CD4-positive, CD25-positive, alpha-beta regulatory T cell (primary cell): ENCODE results near the gene CHST6. TPM values are rescaled to one million over a fixed set of nuclear protein-coding genes. Genes with fewer than 3 reads are reported as not detected.

ENCODE experiments used
- ATAC-seq, 2 donors: fragments of 150-1000 bp; cut with Tn5 transposase; one replicate each; pipeline ENCODE4 v1.10.0; 2021; ENCODE audit warnings: low read depth in 2 of 2, moderate number of reproducible peaks in 2 of 2, moderate library complexity in 1 of 2
- DNase-seq, 3 donors: peaks; one replicate each; pipeline versions ENCODE4 v3.0.0 to v3.0.0-alpha.2; 2012 to 2022; ENCODE audit warnings: mixed read lengths in 1 of 3
- H3K27ac ChIP-seq: one replicate; pipeline ENCODE4 v1.7.0; 2013; ENCODE audit warnings: mild to moderate bottlenecking, low read length; ENCODE audit not compliant: insufficient read depth, poor library complexity, severe bottlenecking
- H3K27me3 ChIP-seq: one replicate; pipeline ENCODE4 v1.7.0; 2013; ENCODE audit warnings: low read length; ENCODE audit not compliant: control insufficient read depth, insufficient read depth
- H3K36me3 ChIP-seq: one replicate; pipeline ENCODE4 v1.7.0; 2013; ENCODE audit warnings: mild to moderate bottlenecking, low read length, moderate library complexity; ENCODE audit not compliant: control insufficient read depth, insufficient read depth
- H3K4me1 ChIP-seq: 2 replicates; pipeline ENCODE4 v1.7.0; 2013; ENCODE audit warnings: mild to moderate bottlenecking, low read length; ENCODE audit not compliant: insufficient read depth, control insufficient read depth, poor library complexity, severe bottlenecking
- H3K4me3 ChIP-seq: one replicate; pipeline ENCODE4 v1.7.0; 2013; ENCODE audit warnings: low read depth, mild to moderate bottlenecking, low read length, moderate library complexity
- H3K9me3 ChIP-seq, 2 experiments: 1 replicate in 1 of 2; 2 replicates in 1 of 2; pipeline ENCODE4 v1.7.0; 2013; ENCODE audit warnings: low read length in 2 of 2, mild to moderate bottlenecking in 1 of 2, moderate library complexity in 1 of 2; ENCODE audit not compliant: control insufficient read depth in 2 of 2
- H3K27ac Mint-ChIP-seq, 3 donors: one replicate each; pipeline ENCODE4 v1.8.0; 2020 to 2022; ENCODE audit warnings: mild to moderate bottlenecking in 3 of 3, mixed read lengths in 3 of 3, moderate library complexity in 2 of 3
- H3K27me3 Mint-ChIP-seq: one replicate; pipeline ENCODE4 v1.8.0; 2022; ENCODE audit warnings: mild to moderate bottlenecking, mixed read lengths
- H3K36me3 Mint-ChIP-seq: one replicate; pipeline ENCODE4 v1.8.0; 2020; ENCODE audit warnings: mixed read lengths
- H3K4me1 Mint-ChIP-seq, 4 donors: one replicate each; pipeline ENCODE4 v1.8.0; 2020 to 2022; ENCODE audit warnings: mixed read lengths in 4 of 4, mild to moderate bottlenecking in 1 of 4
- H3K4me3 Mint-ChIP-seq, 4 donors: one replicate each; pipeline ENCODE4 v1.8.0; 2020 to 2022; ENCODE audit warnings: mild to moderate bottlenecking in 4 of 4, mixed read lengths in 4 of 4, moderate library complexity in 3 of 4
- H3K9me3 Mint-ChIP-seq, 7 donors: one replicate each; pipeline ENCODE4 v1.8.0; 2020 to 2022; ENCODE audit warnings: mixed read lengths in 7 of 7, mild to moderate bottlenecking in 3 of 7, moderate library complexity in 2 of 7
- polyA plus RNA-seq, 4 donors: library from polyadenylated mRNA; unstranded; fragments of 300-500 nt; fragmentation: Illumina TruSeq; gene quantifications; one replicate each; pipeline ENCODE4 v1.2.3, GENCODE V29; 2021
- total RNA-seq: library from RNA; stranded (reverse); gene quantifications from one replicate; pipeline ENCODE4 v1.2.3, GENCODE V29; 2022

The CHST6 gene
- total and polyA plus RNA-seq, 5 donors from 2014 or later, result not detected

DNA sequence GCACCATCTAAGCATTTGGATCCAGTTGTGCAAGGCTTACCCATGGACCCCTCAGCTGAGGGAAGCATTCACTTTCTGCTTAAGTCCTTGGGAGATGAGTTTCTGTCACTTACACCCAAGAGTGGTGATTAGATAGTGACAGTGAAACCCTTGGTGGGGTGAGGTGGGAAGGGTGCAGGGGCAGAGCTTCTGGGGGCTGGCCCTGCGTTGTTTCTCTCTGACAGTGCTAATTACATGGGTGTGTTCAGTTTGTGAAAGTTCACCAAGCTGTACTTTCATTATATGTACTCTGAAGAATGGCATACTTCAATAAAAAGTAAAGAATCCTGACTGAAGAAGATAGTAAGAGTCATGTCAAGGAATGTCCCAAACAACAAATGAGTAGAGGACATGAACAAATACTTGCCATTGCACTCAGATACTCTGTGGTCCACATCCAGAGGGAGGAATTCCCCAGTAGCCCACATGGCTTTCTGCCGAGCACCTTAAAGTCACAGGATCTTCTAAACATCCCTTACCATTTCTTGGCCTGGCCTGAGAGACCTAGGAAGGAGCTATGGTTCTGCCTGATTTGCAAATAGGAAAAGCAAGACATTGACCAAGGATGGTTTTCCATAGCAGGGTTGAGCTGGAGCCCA lies 8.4 kb downstream of the CHST6 start:
- H3K4me1 Mint-ChIP-seq, result no peaks in the 10 kb centered on the region
- peaks cover 6% of the 10 kb centered on the region for H3K27me3 ChIP-seq
- no peak overlapping the region for H3K4me3 Mint-ChIP-seq
- DNase-seq (no peak), ATAC-seq (no peak)
- no peak overlapping the region for H3K27ac ChIP-seq
- no peak overlapping the region for H3K27ac Mint-ChIP-seq
- no peaks in the 10 kb centered on the region for H3K4me1 ChIP-seq
- H3K27me3 Mint-ChIP-seq, result peaks cover 19% of the 10 kb centered on the region
- H3K4me3 ChIP-seq, result no peak overlapping the region
- H3K36me3 Mint-ChIP-seq, result no peaks in the 10 kb centered on the region
- no peaks in the 10 kb centered on the region for H3K36me3 ChIP-seq
- no peaks in the 10 kb centered on the region for H3K9me3 ChIP-seq
- H3K9me3 Mint-ChIP-seq, result no peaks in the 10 kb centered on the region

DNA sequence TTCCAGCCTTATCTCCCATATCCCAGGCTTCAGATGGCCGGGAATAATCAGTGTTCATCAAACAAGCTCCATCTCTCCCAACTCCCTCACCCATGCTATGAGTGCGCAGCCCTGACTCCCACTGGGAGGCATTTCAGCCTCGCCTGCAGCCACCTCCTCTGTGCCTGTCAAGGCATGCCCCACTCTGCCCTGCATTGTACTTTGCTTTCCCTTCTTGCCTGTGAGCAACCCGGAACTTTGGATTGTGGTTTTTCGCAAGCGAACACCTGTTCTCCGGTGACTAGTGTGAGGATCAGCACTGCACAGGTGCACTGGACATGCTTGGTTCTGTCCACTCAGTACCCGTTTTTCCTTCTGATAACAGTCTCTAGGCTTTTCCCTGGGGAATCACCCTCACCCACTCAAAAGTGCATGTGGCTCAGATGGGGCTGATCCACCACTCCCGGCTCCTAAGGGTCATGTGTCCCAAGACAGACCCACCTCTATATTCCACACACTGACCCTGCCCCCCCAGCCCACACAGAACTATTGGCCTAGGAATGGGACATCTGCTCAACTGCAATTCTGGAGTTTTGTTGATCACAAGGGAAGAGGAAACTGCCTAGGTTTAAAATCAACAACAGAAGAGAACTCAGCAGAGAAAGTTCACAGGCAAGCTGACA lies 9.1 kb downstream of the CHST6 start:
- no peak overlapping the region for H3K27ac ChIP-seq
- no peak overlapping the region for H3K4me3 Mint-ChIP-seq

DNA sequence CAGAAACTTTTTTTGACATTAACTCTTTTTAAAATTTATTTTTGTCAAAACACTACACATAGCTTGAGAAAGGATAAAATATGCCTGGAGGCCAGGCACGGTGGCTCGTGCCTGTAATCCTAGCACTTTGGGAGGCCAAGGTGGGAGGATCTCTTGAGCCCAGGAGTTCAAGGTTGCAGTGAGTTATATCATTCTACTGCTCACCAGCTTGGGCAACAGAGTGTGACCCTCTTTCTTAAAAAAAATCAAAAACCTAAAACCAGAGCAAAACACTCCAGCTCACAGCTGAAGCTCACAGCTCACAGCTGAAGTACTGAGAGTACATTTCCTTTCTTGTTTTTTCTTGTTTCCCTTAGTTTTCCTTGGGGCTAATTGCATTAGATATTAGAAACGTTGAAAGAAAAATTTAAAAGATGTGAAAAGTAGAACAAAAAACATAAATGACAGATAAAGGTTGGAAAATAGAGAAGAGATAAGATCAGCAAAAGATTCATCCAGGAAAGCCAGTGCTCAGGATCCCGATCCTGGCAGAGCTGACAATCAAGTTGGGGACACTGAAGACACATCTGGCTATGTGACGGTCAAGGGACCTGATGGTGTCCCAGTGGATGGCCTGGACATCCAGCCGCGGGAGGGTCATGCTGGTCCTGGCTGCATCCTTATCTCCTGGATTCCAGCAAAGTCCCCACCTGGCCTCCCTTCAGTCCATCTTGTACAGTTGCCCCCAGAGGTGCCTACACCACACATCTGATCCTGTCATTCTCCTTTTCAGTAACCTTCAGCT lies 9.8 kb downstream of the CHST6 start:
- Histone ChIP-seq H3K27me3 (peaks cover 6% of the 10 kb centered on the region), H3K4me1 (no peaks in the 10 kb centered on the region), H3K9me3 (no peaks in the 10 kb centered on the region), H3K36me3 (no peaks in the 10 kb centered on the region), H3K4me3 (no peak overlapping the region), H3K27ac (no peak overlapping the region)
- no peaks in the 10 kb centered on the region for H3K4me1 Mint-ChIP-seq
- no peak for DNase-seq
- ATAC-seq, result no peak
- H3K27ac Mint-ChIP-seq, result no peak overlapping the region
- H3K27me3 Mint-ChIP-seq, result peaks cover 19% of the 10 kb centered on the region
- H3K4me3 Mint-ChIP-seq, result no peak overlapping the region
- no peaks in the 10 kb centered on the region for H3K36me3 Mint-ChIP-seq
- peaks cover 0 to 3% (median 0%) of the 10 kb centered on the region in 7 donors for H3K9me3 Mint-ChIP-seq

More for the DNA sequence above, 9.1 kb downstream of the CHST6 start:
- Histone ChIP-seq H3K4me1 (no peaks in the 10 kb centered on the region), H3K27me3 (peaks cover 6% of the 10 kb centered on the region), H3K4me3 (no peak overlapping the region), H3K9me3 (no peaks in the 10 kb centered on the region), H3K36me3 (no peaks in the 10 kb centered on the region)
- Mint-ChIP-seq H3K27me3 (peaks cover 19% of the 10 kb centered on the region), H3K9me3 (no peaks in the 10 kb centered on the region), H3K4me1 (no peaks in the 10 kb centered on the region), H3K36me3 (no peaks in the 10 kb centered on the region), H3K27ac (no peak overlapping the region)
- DNase-seq (no peak), ATAC-seq (no peak)

DNA sequence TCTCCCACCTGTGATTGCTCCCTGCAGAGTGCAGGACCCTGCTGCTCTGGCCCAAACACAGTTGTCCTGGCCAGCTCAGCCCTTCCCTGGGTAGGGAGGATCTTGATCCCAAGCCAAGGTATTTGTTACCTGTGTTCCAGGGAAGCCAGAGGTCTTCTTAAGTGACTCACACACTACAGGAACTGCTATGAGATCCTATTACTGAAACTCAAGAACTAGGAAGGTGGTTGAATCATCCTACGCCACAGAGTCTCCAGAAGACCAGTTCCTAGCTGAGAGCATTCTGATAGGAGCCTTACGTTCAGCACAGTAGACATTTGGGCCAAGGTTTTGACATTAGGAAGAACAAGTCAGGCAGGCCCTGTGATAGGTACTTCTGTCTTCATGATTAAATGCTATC lies 12.0 kb downstream of the CHST6 start:
- peaks cover 6% of the 10 kb centered on the region for H3K27me3 ChIP-seq
- no peaks in the 10 kb centered on the region for H3K4me1 Mint-ChIP-seq
- H3K36me3 Mint-ChIP-seq, result no peaks in the 10 kb centered on the region
- no peaks in the 10 kb centered on the region for H3K9me3 ChIP-seq
- H3K4me3 Mint-ChIP-seq, result no peak overlapping the region
- H3K27ac ChIP-seq, result no peak overlapping the region
- no peak for ATAC-seq
- no peaks in the 10 kb centered on the region for H3K36me3 ChIP-seq
- no peak overlapping the region for H3K4me3 ChIP-seq
- no peak overlapping the region for H3K27ac Mint-ChIP-seq
- DNase-seq, result no peak
- H3K27me3 Mint-ChIP-seq, result peaks cover 14% of the 10 kb centered on the region
- H3K4me1 ChIP-seq, result no peaks in the 10 kb centered on the region
- peaks cover 0 to 3% (median 0%) of the 10 kb centered on the region in 7 donors for H3K9me3 Mint-ChIP-seq

DNA sequence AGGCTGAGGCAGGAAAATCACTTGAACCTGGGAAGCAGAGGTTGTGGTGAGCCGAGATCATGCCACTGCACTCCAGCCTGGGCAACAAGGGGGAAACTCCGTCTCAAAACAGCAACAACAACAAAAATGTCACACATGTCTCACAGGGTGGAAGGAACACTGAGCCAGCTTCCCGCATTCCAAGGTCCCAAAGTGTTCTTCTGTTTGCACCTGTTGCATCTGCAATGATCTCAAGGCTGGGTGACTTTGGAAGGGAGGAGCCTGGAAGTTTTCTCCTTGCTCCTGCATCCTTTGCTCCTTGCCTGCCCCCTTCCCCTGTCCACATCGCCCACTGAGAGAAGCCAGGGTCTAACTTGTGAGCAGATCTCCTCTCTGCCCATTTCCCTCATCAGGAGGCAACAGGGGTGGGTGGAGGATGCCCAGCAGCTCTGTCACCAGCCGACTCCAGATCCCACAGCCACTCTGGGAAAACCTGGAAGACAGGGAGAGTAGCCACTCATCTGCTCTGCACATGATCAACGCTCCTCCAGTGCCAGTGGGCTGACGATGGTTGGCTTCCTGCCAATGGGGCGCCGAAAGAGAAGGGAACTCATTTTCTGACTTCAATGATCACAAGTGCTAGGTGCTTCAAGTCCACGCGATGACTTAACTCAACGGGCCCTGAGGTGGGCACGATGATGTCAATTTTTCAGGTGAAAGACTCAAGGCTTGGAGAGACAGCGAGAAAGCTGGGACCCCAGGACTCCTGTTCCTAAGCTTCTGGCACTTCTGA lies 12.6 kb downstream of the CHST6 start:
- H3K4me1 ChIP-seq, result no peaks in the 10 kb centered on the region
- H3K27ac ChIP-seq, result no peak overlapping the region
- H3K4me3 ChIP-seq, result no peak overlapping the region
- DNase-seq (no peak), ATAC-seq (no peak)
- H3K36me3 ChIP-seq, result no peaks in the 10 kb centered on the region
- Mint-ChIP-seq H3K27me3 (peaks cover 20% of the 10 kb centered on the region), H3K4me3 (no peak overlapping the region), H3K4me1 (no peaks in the 10 kb centered on the region), H3K27ac (no peak overlapping the region), H3K9me3 (peaks cover 0 to 3% (median 0%) of the 10 kb centered on the region in 7 donors), H3K36me3 (no peaks in the 10 kb centered on the region)
- H3K27me3 ChIP-seq, result peaks cover 6% of the 10 kb centered on the region
- H3K9me3 ChIP-seq, result no peaks in the 10 kb centered on the region

DNA sequence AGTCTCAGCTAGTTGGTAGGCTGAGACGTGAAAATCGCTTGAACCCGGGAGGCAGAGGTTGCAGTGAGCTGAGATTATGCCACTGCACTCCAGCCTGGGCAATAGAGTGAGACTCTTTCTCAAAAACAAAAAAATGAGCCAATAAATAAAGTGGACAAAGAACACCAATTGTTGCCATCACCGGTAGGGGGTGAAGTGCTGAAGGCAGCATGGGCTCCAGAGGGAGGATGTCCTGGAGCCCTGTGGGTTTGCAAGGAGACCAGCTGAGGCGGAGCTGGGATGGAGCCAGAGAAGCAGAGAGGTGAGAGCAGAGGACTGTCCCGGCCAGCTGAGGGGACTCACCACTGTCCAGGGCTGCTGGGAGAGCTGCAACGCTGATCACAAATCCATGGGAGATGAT lies 13.8 kb downstream of the CHST6 start:
- no peak for ATAC-seq

DNA sequence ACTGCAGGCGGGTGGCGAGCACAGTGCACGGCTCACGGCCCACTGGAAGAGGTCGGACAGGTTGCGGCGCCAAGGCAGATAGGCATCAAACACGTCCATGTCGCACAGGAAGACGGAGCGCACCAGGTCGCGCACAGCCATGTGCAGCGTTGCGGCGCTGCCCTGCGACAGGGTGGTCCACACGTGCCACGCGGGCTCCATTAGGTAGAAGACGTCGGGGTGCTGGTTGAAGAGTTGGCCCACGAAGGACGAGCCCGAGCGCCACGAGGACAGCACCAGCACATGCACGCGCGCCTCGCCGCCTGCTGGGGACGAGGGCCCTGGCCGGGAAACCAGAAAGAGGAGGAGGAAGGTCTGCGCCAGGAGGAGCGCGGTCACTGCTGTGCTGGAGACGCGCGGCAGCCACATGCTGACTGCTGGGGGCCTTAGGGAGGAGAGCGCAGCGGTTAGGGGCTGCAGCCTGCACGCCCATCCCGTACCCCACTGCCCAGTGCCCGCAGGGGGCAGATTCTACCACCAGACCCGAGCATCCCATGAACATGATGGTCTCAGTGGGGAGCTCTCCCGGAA lies 15.7 kb downstream of the CHST6 start:
- no peak overlapping the region for H3K4me3 ChIP-seq
- Mint-ChIP-seq H3K9me3 (peaks cover 0 to 3% (median 0%) of the 10 kb centered on the region in 7 donors), H3K27ac (no peak overlapping the region), H3K36me3 (no peaks in the 10 kb centered on the region), H3K4me1 (no peaks in the 10 kb centered on the region), H3K4me3 (no peak overlapping the region), H3K27me3 (peaks cover 16% of the 10 kb centered on the region)
- no peaks in the 10 kb centered on the region for H3K36me3 ChIP-seq
- H3K27ac ChIP-seq, result no peak overlapping the region
- ATAC-seq (no peak), DNase-seq (no peak)
- H3K4me1 ChIP-seq, result no peaks in the 10 kb centered on the region
- H3K9me3 ChIP-seq, result no peaks in the 10 kb centered on the region
- no peaks in the 10 kb centered on the region for H3K27me3 ChIP-seq

More for the DNA sequence above, 13.8 kb downstream of the CHST6 start:
- H3K4me3 ChIP-seq, result no peak overlapping the region
- H3K36me3 ChIP-seq, result no peaks in the 10 kb centered on the region
- DNase-seq, result no peak
- H3K4me1 ChIP-seq, result no peaks in the 10 kb centered on the region
- Mint-ChIP-seq H3K36me3 (no peaks in the 10 kb centered on the region), H3K4me3 (no peak overlapping the region), H3K27ac (no peak overlapping the region), H3K4me1 (no peaks in the 10 kb centered on the region), H3K9me3 (peaks cover 0 to 3% (median 0%) of the 10 kb centered on the region in 7 donors), H3K27me3 (peaks cover 20% of the 10 kb centered on the region)
- H3K27me3 ChIP-seq, result peaks cover 6% of the 10 kb centered on the region
- H3K9me3 ChIP-seq, result no peaks in the 10 kb centered on the region
- no peak overlapping the region for H3K27ac ChIP-seq
